ENCODE results near the gene MMP24. TPM values are rescaled to one million over a fixed set of nuclear protein-coding genes. Genes with fewer than 3 reads are reported as not detected.
A peak's percentile ranks its signal among the peaks of the same experiment; 100 is the strongest.

MMP24 gene
- total RNA-seq, 4 donors from 2014 or later: 0.16 to 7.2 (median 5.6) TPM

GRCh38 chr20:35276408-35276807 lies 49.9 kb downstream of the MMP24 start:
- no peak for DNase-seq (ENCODE audit: low spot score)

GRCh38 chr20:35277127-35277526 lies 50.6 kb downstream of the MMP24 start:
- TF ChIP-seq CTCF (IDR thresholded peaks at IDR 0.05): no peak
- no peak for DNase-seq (ENCODE audit: low spot score)
- peak; percentile 1 for ATAC-seq (ENCODE audit: low FRiP score)

More at GRCh38 chr20:35276408-35276807, 49.9 kb downstream of the MMP24 start:
- TF ChIP-seq CTCF (IDR thresholded peaks at IDR 0.05): no peak
- ATAC-seq (ENCODE audit: low FRiP score): no peak

GRCh38 chr20:35277531-35278395 lies 51.3 kb downstream of the MMP24 start, which contains the start of gene MMP24OS:
MMP24OS (minus strand) TSS chr20:35278122; CDS start chr20:35277929, 193 bp downstream.
- no peak for TF ChIP-seq CTCF (IDR thresholded peaks at IDR 0.05)
- peak; percentile 86 for ATAC-seq (ENCODE audit: low FRiP score)
- peak; percentile 65 for DNase-seq (ENCODE audit: low spot score)

GRCh38 chr20:35279040-35279439 lies 52.5 kb downstream of the MMP24 start:
- no peak for TF ChIP-seq CTCF (IDR thresholded peaks at IDR 0.05)
- no peak for ATAC-seq (ENCODE audit: low FRiP score)

GRCh38 chr20:35279533-35280174 lies 53.2 kb downstream of the MMP24 start:
- ATAC-seq (ENCODE audit: low FRiP score) (no peak), DNase-seq (ENCODE audit: low spot score) (no peak)
- TF ChIP-seq CTCF (IDR thresholded peaks at IDR 0.05): no peak

More at GRCh38 chr20:35279040-35279439, 52.5 kb downstream of the MMP24 start:
- DNase-seq (ENCODE audit: low spot score): no peak

- ATAC-seq (ENCODE audit: low FRiP score) (no peak), DNase-seq (ENCODE audit: low spot score) (no peak)
- no peak for TF ChIP-seq CTCF (IDR thresholded peaks at IDR 0.05)
Measured at GRCh38 chr20:35280523-35280922, 54.0 kb downstream of the MMP24 start.
